GM12892 (cell line): ENCODE results near the gene EPN1.

ENCODE experiments used
- POLR2A ChIP-seq: IDR thresholded peaks from 2 replicates; pipeline ENCODE4 v1.6.1; 2011; ENCODE audit warnings: low read depth, low read length, control low read depth
- POLR2AphosphoS5 ChIP-seq: IDR thresholded peaks from 2 replicates; pipeline ENCODE4 v1.6.1; 2011; ENCODE audit warnings: low read depth, low read length, control low read depth
- TAF1 ChIP-seq: IDR thresholded peaks from 2 replicates; pipeline ENCODE4 v1.6.1; 2011; ENCODE audit warnings: low read depth, mild to moderate bottlenecking, control low read depth, low read length, borderline replicate concordance

- TF ChIP-seq TAF1 (0 out of 2 replicates have a peak, but pooled peaks have one; percentile 3), POLR2AphosphoS5 (peak; percentile 77), POLR2A (peak; percentile 73)
These were observed 21.2 kb upstream of the EPN1 start for GRCh38 chr19:55653651-55654322.
